Measurements from ENCODE around the gene PVRIG.
"Not testable (repeated sequence)": the region's sequence is repeated elsewhere in the genome, so short reads cannot be mapped to it uniquely, and the experiment has no call there.

PVRIG gene

DNA sequence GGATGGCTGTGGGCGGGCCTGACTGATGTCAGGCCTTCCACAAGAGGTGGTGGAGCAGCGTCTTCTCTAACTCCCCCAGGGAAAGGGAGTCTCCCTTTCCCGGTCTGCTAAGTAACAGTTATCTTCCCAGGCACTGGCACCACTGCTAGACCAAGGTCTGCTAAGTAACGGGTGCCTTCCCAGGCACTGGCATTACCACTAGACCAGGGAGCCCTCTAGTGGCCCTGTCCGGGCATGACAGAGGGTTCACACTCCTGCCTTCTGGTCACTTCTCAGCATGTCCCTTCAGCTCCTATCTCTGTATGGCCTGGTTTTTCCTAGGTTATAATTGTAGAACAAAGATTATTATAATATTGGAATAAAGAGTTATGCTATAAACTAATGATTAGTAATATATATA is 1.8 kb upstream of the PVRIG start:
- Histone ChIP-seq H3K79me2 (ENCODE audit: insufficient read depth, low read length) (peaks cover 22% of the 10 kb centered on the region; the same call in 1 of the 2 replicates), H3K4me2 (ENCODE audit: low read depth, low read length, poor library complexity, severe bottlenecking) (peak overlapping the region; percentile 34)
- not testable (repeated sequence) for H3F3A ChIP-seq (ENCODE audit: low read depth); H3K9ac ChIP-seq (ENCODE audit: low read depth, low read length, poor library complexity, severe bottlenecking); H3K27me3 ChIP-seq (ENCODE audit: insufficient read depth, low read length, poor library complexity, severe bottlenecking); H3K9me3 ChIP-seq (ENCODE audit: insufficient read depth, low read depth, low read length); H2AFZ ChIP-seq (ENCODE audit: low read length); H4K20me1 ChIP-seq (ENCODE audit: insufficient read depth, low read length, poor library complexity, severe bottlenecking); H3K4me1 ChIP-seq (ENCODE audit: insufficient read depth, low read length, poor library complexity, severe bottlenecking); H3K9me2 ChIP-seq (replicated peaks; ENCODE audit: low read depth, low read length); H3K4me3 ChIP-seq (ENCODE audit: low read length, poor library complexity, severe bottlenecking); H3K36me3 ChIP-seq (ENCODE audit: insufficient read depth, low read length)
- TF ChIP-seq CTCF (conservative IDR thresholded peaks at IDR 0.05; ENCODE audit: low read length), result peak; percentile 24; the same call in 1 of the 2 replicates

- Histone ChIP-seq H3K9me3 (ENCODE audit: insufficient read depth, low read depth, low read length) (no peaks in the 10 kb centered on the region), H3K4me2 (ENCODE audit: low read depth, low read length, poor library complexity, severe bottlenecking) (peak overlapping the region; percentile 81), H3K9me2 (replicated peaks; ENCODE audit: low read depth, low read length) (no peaks in the 10 kb centered on the region), H2AFZ (ENCODE audit: low read length) (no peak overlapping the region), H3K4me3 (ENCODE audit: low read length, poor library complexity, severe bottlenecking) (peak overlapping the region; percentile 72), H4K20me1 (ENCODE audit: insufficient read depth, low read length, poor library complexity, severe bottlenecking) (no peaks in the 10 kb centered on the region), H3F3A (ENCODE audit: low read depth) (no peaks in the 10 kb centered on the region), H3K4me1 (ENCODE audit: insufficient read depth, low read length, poor library complexity, severe bottlenecking) (peaks cover 7% of the 10 kb centered on the region), H3K27me3 (ENCODE audit: insufficient read depth, low read length, poor library complexity, severe bottlenecking) (no peaks in the 10 kb centered on the region), H3K36me3 (ENCODE audit: insufficient read depth, low read length) (no peaks in the 10 kb centered on the region; the same call in 1 of the 2 replicates), H3K9ac (ENCODE audit: low read depth, low read length, poor library complexity, severe bottlenecking) (peak overlapping the region; percentile 80), H3K79me2 (ENCODE audit: insufficient read depth, low read length) (peaks cover 26% of the 10 kb centered on the region; the same call in 1 of the 2 replicates)
- TF ChIP-seq CTCF (conservative IDR thresholded peaks at IDR 0.05; ENCODE audit: low read length) (no peak), EZH2phosphoT487 (IDR thresholded peaks at IDR 0.05; ENCODE audit: borderline replicate concordance) (no peak)
Observed at GRCh38 chr7:100219271-100219737, 445 bp upstream of the PVRIG start.

DNA sequence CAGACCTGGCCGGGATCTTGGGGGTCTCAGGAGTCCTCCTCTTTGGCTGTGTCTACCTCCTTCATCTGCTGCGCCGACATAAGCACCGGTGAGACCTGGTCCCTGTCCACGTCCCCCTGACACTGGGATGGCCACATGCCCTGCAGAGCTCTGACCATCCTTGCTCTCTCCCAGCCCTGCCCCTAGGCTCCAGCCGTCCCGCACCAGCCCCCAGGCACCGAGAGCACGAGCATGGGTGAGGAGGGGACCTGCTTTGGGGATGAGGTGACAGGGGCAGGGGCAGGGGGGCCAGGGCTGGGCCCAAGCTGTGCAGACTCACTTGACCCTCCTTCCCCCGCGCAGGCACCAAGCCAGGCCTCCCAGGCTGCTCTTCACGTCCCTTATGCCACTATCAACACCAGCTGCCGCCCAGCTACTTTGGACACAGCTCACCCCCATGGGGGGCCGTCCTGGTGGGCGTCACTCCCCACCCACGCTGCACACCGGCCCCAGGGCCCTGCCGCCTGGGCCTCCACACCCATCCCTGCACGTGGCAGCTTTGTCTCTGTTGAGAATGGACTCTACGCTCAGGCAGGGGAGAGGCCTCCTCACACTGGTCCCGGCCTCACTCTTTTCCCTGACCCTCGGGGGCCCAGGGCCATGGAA is 959 bp downstream of the PVRIG start:
- H3K27me3 ChIP-seq (ENCODE audit: insufficient read depth, low read length, poor library complexity, severe bottlenecking), result no peaks in the 10 kb centered on the region
- no peaks in the 10 kb centered on the region for H4K20me1 ChIP-seq (ENCODE audit: insufficient read depth, low read length, poor library complexity, severe bottlenecking)
- peaks cover 26% of the 10 kb centered on the region; the same call in 1 of the 2 replicates for H3K79me2 ChIP-seq (ENCODE audit: insufficient read depth, low read length)
- no peaks in the 10 kb centered on the region for H3F3A ChIP-seq (ENCODE audit: low read depth)
- TF ChIP-seq CTCF (conservative IDR thresholded peaks at IDR 0.05; ENCODE audit: low read length) (no peak), EZH2phosphoT487 (IDR thresholded peaks at IDR 0.05; ENCODE audit: borderline replicate concordance) (no peak)
- peak overlapping the region; percentile 72 for H3K4me3 ChIP-seq (ENCODE audit: low read length, poor library complexity, severe bottlenecking)
- no peaks in the 10 kb centered on the region for H3K9me3 ChIP-seq (ENCODE audit: insufficient read depth, low read depth, low read length)
- H3K9me2 ChIP-seq (replicated peaks; ENCODE audit: low read depth, low read length), result no peaks in the 10 kb centered on the region
- no peak overlapping the region for H2AFZ ChIP-seq (ENCODE audit: low read length)
- H3K36me3 ChIP-seq (ENCODE audit: insufficient read depth, low read length), result no peaks in the 10 kb centered on the region; the same call in 1 of the 2 replicates
- H3K9ac ChIP-seq (ENCODE audit: low read depth, low read length, poor library complexity, severe bottlenecking), result peak overlapping the region; percentile 80
- peaks cover 7% of the 10 kb centered on the region for H3K4me1 ChIP-seq (ENCODE audit: insufficient read depth, low read length, poor library complexity, severe bottlenecking)
- H3K4me2 ChIP-seq (ENCODE audit: low read depth, low read length, poor library complexity, severe bottlenecking), result peak overlapping the region; percentile 81

Measured in Loucy (cell line).